UCSD-AML1 (cell line): Measurements from ENCODE around the gene GRK5.

Experiments used
- DNase-seq: peaks from one replicate; lab custom pipeline; 2025; ENCODE audit not compliant: unreplicated experiment; lab: John Stamatoyannopoulos, UW

GRK5 gene

GRCh38 chr10:119357412-119358151, 150.2 kb downstream of the GRK5 start:
- no peak for DNase-seq

DNA sequence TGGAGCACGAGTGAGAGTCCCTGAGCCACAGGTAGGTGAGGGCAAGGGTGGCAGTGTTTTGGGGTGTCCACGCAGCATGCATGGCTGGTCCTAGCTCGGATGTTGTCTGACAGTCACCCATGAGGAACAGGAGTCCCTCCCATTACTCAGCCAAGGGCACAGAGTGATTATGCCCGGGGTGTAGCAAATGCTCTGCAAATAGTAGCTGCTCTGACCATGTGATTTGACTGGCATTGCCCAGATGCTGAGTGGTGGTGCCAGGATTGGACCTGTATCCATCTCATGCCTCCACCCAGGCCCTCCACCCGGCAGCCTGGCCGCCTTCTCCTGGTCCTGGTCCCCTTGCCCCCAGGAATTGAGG, 150.8 kb downstream of the GRK5 start:
- no peak for DNase-seq

DNA sequence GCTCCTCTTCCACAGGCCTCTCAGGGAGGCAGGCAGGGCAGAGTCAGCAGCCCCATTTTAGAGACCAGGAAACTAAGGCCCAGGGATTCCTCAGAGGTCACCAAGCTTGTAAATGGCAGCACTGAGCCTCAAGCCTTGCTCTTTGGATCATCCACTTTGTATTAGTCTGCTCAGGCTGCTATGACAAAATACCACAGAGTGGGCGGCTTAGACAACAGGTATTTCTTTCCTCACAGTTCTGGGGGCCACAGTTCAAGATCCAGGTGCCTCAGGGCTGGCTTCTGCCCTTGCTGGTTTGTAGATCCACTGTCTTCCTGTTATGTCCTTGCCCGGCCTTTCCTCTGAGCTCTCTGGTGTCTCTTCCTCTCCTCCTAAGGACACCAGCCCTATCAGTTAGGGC, 151.2 kb downstream of the GRK5 start:
- DNase-seq = no peak

- no peak for DNase-seq
These were observed 151.7 kb downstream of the GRK5 start for GRCh38 chr10:119359025-119359424.

DNA sequence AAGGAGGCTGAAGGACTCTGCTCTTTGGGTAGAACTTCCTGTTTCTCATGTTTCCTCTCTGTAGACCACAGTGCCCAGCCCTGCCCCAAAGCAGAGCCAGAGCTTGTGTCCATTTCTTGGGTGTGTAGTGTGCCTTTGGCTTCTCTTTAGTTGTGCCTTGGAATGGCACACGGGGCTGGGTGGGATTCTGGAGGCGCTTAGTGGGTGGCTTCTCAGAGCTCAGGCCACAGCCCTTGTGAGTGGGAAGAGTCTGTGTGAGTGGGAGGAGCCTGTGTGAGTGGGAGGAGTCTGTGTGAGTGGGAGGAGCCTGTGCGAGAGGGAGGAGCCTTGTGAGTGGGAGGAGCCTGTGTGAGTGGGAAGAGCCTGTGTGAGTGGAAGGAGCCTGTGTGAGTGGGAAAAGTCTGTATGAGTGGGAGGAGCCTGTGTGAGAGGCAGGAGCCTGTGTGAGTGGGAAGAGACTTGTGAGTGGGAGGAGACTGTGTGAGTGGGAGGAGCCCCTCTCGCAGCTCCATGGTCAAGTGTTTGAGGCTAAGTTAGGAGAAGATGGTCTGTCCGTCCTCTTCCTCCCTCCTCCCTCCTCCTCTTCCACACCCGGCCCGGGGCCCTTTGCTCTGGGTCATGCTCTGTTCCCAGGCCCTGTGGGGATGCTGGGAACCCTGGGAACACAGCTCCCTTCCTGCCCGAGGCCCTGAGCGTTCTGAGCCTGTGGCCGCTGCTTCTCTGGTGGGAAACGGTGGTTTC, 153.0 kb downstream of the GRK5 start:
- DNase-seq = peak; percentile 24

GRCh38 chr10:119361037-119361436, 153.7 kb downstream of the GRK5 start:
- DNase-seq = no peak

DNA sequence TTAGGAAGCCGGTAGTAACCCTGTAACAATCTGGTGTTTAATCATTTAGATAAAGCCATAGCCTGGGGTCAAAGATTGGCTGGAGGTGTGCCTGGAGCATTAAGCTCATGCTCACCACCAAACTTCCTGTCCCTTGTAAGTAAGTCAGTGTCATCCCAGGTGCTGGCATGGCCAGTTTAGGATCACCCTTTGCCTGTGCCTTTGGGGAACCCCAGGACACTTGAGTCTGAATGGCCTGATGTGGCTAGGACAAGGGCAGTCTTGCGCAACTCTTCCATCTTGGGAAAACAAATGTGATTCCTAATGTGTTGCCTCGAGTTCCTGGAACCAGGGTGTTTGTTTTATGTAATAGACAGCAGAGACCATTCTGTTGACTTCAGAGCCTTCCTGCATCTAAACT, 154.8 kb downstream of the GRK5 start:
- no peak for DNase-seq

DNA sequence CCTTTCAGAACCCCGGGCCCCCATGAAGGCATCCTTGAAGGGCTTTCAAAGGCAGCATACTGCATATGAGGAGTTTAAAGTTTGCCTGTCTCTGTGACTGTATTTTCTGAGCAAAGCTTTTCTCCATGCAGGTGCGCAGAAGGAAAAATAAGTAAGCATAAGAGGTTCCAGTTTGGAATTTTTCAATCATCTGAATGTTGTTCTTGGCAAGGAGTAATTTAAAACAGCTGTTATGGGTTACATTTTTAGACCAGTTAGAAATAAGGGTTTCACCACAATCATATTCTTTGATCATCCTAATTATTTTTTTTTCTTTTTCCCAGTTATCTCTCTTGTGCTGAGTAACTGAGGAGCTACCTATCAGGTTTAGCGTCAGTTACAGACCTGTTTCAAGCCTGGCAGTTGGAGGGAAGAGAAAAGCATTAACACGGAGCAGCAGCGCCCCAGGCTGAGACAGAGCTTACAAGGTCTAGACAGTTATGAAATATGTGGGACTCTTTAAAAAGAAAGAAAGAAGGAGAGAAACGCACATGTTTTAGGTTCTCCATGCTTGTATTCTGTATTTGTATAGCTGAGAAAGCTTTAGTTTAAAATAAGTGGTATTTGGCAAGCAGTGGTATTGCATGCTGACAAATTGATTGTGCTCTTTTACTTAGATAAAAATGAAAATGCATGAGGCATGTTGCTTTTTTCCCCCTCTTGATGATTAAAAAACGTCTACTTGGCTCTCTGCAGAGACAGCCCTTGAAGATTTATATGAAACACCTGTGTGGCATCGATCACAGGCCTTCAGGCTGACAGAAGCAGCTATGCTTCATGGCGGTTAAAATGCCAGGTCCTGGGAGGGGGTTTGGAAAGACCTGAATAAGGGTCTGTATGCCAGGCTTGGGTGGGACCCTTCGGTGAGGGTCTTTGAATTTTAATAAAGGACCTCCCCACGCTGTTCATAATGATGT, 157.6 kb downstream of the GRK5 start:
- no peak for DNase-seq

GRCh38 chr10:119365773-119366599, 158.6 kb downstream of the GRK5 start:
- no peak for DNase-seq

- DNase-seq = peak; percentile 32
These were observed 160.6 kb downstream of the GRK5 start for GRCh38 chr10:119367841-119368549.

DNA sequence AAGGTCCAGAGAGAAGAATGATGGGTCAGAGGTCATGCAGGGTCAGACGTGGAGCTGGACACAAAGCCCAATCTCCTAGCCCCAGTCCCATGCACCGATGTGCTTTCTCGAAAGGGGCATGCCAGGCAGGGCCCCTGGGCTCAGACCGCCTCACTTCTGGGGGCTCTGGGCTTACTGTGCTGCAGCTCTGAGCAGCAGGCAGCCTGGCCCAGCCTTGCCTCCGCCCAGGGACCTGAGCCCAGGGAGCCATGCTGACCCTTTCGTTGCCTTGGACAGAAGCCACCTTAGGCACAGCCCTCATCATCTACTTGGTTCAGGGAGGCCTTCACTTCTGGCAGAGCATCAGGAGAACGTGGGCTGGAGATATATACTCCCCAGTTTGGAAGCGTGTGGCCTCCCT, 161.2 kb downstream of the GRK5 start:
- DNase-seq = no peak

DNA sequence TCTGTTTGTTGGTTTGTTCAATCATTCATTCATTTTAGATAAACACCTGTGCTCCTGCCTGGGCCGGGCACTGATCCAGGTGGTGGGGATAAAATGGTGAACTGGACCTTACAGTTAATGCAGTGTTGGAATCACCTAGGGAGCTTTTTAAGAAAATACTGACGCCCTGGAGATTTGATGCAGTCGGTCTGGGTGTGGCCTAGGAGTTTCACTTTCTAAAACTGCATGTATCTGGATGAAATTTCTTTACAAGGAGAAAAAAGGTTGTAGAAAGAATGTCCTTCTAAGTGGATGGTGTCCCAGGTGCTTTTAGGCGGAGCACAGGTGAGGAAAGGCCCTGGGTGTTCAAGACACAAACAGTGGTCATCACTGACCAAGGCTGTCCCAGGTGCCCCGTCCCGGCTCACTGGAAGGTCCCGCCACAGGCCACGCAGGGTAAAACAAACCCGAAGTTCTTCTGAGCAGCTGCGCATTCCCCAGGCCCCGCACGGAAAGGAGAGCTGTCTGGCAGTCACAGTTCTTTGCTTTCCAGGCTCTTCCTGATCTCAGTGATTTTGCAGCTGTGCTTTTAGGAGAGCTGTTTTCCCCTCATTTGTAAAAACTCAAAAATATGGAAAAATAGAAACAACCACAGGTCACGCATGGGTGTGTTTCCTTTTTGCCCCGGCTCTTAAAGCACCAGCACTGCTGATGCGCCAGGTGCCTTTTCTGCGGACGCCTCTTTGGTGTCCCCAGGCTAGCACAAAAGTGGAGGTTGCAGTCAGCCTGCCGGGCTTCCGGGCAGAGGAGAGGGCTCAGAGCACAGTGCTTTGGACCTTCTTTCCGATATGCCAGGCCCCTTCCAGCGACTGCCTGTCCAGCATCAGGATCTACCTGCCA, 161.9 kb downstream of the GRK5 start:
- DNase-seq = no peak

DNA sequence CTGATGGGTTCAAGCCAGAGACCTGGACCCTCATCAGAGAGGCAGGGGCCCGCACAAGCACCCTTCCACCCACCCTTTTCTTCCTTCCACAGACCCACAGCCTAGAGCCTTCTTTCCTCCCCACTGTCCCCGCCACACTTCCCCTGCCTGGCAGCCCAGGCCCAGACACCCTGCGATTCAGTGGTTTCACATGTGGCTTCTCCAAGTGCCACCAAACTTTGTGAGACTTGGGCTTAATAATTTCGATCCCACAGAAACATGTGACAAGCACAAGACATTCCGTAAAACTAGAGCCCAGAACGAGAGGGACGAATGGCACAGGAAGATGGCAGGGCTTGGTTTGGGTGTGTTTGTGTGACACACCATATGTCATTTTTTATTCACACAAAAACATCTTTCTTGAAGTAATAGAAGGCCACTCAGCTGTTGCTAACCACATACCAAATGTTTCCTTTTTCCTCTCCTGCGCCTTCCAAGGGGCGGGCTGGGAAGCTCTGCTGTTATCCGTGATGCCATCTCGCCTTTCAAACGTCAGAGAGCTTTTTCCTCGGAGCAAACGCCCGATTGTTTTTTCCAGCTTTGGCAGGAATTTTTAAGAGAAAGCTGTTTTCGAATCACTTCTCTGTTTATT, 162.9 kb downstream of the GRK5 start:
- peak; percentile 61 for DNase-seq

GRCh38 chr10:119370972-119371703, 163.8 kb downstream of the GRK5 start:
- DNase-seq = no peak

DNA sequence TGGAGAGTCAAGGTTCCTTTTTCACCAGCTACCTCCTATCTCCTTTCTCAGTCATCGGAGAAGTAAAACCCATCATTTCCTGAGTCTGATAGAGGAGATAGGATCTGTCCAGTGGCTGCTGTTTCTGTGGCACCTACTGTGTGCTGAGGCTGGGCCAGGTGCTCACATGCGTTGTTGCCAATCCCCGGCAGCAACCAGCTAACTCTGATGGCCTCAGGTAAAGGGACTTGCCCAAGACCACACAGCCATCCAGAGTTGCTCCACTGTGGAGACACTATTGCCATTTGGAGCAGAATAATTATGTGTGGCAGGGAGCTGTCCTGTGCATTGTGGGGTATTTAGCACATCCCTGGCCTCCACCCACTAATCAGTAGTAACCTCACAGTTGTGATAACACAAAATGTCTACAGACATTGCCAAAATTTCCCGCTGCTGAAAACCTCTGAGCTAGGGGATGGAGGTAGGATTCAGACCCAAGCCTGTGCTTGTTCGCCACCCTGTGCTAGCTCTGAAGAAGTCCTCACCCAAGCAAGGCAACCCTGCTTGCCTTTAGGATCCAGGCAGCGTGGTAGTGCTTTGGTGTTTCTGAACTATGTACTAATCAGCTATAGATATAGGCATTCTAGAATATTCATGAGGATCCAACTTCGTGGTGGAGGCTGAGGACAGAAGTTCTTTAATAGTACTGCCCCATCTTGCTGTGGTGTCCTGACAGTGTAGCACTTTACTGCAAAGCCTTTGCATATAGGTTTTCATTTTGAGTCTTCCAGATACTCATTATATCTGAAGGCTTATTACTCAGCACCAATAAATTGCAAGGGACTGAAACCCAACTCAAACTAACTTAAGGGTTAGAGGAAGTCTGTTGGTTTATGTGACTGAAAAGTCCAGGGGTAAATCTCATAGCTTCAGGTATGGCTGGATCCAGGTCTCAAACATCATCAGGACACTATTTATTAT, 164.6 kb downstream of the GRK5 start:
- no peak for DNase-seq

GRCh38 chr10:119373294-119374102, 166.1 kb downstream of the GRK5 start:
- DNase-seq = no peak
